Hematopoietic multipotent progenitor cell treated with erythropoietin and hydrocortisone succinate and interleukin-3 and kit ligand, for 15 days (in vitro differentiated cells): ENCODE measurements around the gene TXNL1.

ENCODE experiments used
- DNase-seq: peaks from one replicate; pipeline ENCODE4 v3.0.0-alpha.2; 2015; ENCODE audit warnings: low spot score

Gene TXNL1

GRCh38 chr18:56570978-56571377 is 67.4 kb downstream of the TXNL1 start:
- DNase-seq: no peak

- no peak for DNase-seq
Observed at GRCh38 chr18:56569416-56569815, 69.0 kb downstream of the TXNL1 start.

- DNase-seq: no peak
Observed at GRCh38 chr18:56568986-56569385, 69.4 kb downstream of the TXNL1 start.

DNA sequence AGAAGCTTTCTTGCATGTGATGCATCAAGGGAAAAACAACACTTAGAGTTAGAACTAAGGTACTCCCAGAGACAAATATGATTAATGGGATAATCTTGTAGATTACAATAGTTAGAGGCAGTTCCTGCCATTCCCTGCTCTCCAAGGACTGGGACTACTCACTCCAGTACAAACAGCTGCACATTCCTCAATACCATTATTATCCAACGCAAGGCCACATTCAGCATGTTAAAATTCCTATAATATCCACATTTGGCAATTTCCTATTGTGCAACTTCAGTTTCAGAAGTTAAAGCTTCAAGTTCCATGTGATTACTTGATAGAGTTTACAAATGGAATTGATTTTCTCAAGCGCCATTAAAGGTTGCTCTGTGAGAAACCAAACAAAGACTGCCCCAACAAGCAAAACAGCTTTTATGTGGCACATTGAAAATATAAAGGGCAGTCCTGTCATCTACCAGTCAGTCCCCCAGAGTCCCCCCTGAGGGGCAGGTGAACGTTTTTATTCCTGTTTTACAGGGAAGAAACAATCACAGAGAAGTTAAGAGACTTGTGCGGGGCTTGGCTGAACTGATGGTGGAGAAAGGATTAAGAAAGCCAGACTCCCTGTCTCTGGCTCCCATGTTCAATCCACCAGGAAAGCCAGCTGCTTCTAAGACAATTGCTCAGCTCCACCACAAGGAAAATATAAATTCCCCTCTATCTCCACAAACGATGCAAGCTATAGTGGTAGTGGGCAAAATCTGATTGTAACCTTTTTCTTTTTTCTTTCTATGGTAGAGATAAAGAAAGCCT is 72.6 kb downstream of the TXNL1 start:
- no peak for DNase-seq

DNA sequence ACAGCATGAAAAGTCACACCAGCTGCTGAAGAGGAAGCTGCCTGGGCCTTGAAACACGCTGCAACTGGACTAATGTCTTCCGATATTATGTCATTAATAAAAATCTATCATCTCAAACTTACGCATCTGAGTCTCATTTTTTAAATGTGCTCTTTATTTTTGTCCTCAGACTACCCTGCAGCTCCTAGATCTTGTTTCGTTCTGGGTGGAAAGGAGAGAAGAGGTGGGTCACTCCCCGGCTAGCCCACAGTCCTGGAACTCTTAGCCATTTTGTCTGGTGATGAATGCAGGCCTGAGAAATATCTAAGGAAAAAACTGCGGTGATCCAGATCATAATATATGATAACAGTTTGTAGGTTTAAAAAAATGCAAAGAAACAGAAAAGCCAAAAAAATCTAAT is 73.3 kb downstream of the TXNL1 start:
- DNase-seq: no peak

- DNase-seq: no peak
Observed at GRCh38 chr18:56563568-56563967, 74.8 kb downstream of the TXNL1 start.

DNA sequence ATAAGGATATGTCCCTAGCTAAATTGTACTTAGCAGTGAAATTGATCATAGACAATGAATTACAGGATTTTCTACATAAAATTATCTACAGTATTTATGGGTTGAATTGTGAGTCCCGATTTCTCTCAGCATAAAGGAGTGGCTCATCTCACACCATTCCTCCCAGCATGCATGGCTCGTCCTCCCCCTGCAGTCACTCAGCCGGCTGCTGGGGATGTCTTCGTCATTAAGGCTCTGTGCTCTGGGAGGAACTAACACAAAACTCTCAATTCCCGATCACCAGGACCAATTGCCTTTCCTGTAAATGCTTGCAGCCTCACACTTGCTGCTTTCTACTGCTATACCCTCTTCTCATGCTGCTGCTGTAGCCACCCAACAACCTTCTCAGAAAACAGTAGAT is 75.9 kb downstream of the TXNL1 start:
- no peak for DNase-seq

- DNase-seq: no peak
Observed at GRCh38 chr18:56560992-56561391, 77.4 kb downstream of the TXNL1 start.

DNA sequence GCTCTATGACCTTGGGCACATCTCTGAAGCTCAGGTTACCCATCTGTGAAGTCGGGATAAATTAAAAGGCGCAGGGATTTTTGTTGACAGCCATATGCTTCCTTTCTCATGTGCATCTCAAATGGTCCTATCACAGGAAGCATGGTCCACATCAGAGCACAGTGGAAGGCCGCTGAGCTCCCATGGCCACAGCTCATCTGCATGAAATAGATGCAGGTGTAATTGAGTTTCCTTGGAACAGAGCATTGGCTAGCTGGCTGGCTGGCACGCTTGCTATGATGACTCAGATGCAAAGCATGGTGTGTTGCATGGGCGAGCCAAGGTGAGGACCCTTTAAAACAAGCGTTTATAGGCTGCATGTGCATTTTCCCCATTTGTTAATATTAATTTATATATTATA is 79.3 kb downstream of the TXNL1 start:
- DNase-seq: no peak

DNA sequence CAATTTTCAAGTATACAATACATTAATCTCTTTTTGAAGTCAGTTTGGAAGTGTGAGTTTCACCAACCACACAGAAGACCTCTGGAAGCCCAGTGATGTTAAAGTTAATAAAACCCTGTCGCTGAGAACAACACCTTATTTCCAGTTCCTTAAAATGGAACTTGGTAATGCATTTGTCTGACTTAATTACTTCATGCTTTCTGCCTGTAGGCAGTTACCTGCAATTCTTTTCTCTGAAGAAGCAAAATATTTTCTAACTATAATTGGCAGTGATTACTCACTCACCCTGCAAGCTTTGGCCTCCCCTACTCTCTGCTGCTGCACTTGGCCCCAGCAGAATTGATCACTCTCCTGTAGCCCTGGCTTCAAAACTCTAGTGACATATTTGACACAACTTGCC is 81.5 kb downstream of the TXNL1 start:
- DNase-seq: no peak

DNA sequence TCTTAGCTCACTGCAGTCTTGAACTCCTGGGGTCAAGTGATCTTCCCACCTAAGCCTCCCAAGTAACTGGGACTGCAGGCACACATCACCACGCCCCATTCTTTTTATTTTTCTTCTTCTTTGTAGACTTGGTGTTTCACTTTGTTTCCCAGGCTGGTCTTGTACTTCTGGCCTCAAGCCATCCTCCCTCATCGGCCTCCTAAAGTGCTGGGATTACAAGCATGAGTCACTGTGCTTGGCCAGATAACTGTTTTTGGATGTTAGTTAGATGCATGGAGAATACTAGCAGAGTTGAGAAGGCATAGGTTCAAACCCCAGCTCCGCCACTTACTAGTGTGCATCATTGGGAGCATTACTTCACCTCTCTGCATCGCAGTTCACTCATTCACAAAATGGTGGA is 88.3 kb downstream of the TXNL1 start:
- DNase-seq: no peak
